Pancreas (tissue), 10 donors: ENCODE data around the gene DMD. TPM values are rescaled to one million over a fixed set of nuclear protein-coding genes. Genes with fewer than 3 reads are reported as not detected.
A peak's percentile ranks its signal among the peaks of the same experiment; 100 is the strongest.

Experiments
- ATAC-seq, 4 donors: fragments of 200-7000 bp; cut with Tn5 transposase; one replicate each; pipeline versions ENCODE4 v1.8.0 to v1.9.1; 2020; ENCODE audit warnings: mild to moderate bottlenecking in 4 of 4, moderate library complexity in 4 of 4
- DNase-seq, 6 donors: peaks; one replicate each; pipeline ENCODE4 v3.0.0-alpha.2; 2020
- FAIRE-seq: peaks from 2 replicates; lab custom pipeline; 2012; peaks lifted over from hg19 to GRCh38; lab: Jason Lieb, UNC
- H3K27ac ChIP-seq, 4 donors: fragments of 200-600 bp; sonication (generic); 1 replicate in 3 of 4; 2 replicates in 1 of 4; pipeline versions ENCODE4 v1.5.0 to v1.8.0; 2020
- H3K27me3 ChIP-seq, 4 donors: fragments of 200-600 bp; one replicate each; pipeline ENCODE4 v1.8.0; 2021
- H3K36me3 ChIP-seq, 3 donors: fragments of 200-600 bp; sonication (generic) in 1 of 3; one replicate each; pipeline versions ENCODE4 v1.5.0 to v1.8.0; 2020 to 2021
- H3K4me1 ChIP-seq, 3 donors: fragments of 200-600 bp; one replicate each; pipeline ENCODE4 v1.8.0; 2021
- H3K4me3 ChIP-seq, 4 donors: fragments of 200-600 bp; sonication (generic) in 2 of 4; one replicate each; pipeline versions ENCODE4 v1.5.0 to v1.8.0; 2020 to 2021
- H3K9me3 ChIP-seq, 4 donors: fragments of 200-600 bp; one replicate each; pipeline ENCODE4 v1.8.0; 2021
- WGBS, 2 donors: extraction: QIAGEN DNeasy Blood & Tissue Kit; methylation state at CpG; one replicate each; pipeline ENCODE4 v1.1.7; 2013; 5-methylcytosine and 5-hydroxymethylcytosine counted together
- intact Hi-C, 3 donors: fragments of 100-400 bp; cut with DNase I; formaldehyde crosslinking; loops; one replicate each; pipeline versions ENCODE4 v1.11.1 to v1.14.2; 2022
- polyA plus RNA-seq, 2 donors: library from polyadenylated mRNA; stranded (reverse); fragments of 200-250 nt; gene quantifications; one replicate each; pipeline ENCODE4 v1.2.3, GENCODE V29; 2013
- total RNA-seq, 6 donors: library from RNA; stranded (reverse); fragmentation: NEBNext Ultra II Directional in 4 of 6; extraction: Animal tissue kit (Norgen Biotek cat#: 25700) in 4 of 6; gene quantifications; one replicate each; pipeline versions ENCODE4 v1.2.1 to v1.2.4, GENCODE V29; 2021 to 2023
- TF ChIP-seq, protein P1 (sequence below), 4 donors: fragments of 200-600 bp; sonication (generic) in 3 of 4; IDR thresholded peaks; one replicate each; pipeline versions ENCODE4 v1.5.0 to v1.8.0; 2021; ENCODE audit warnings: antibody characterized with exemption in 4 of 4
- donor health status: healthy with polysubstance abuse.
- donor health status: DM: no; HTN: no; CAD: no; lungs with moderate emphysema.
- donor health status: DM: no; HTN: no; CAD: no.
- donor health status: control.
- donor health status: control.
- donor health status: Bipolar disorder and iron deficiency.
- donor health status: DM: yes; HTN: yes; CAD: no.
- donor health status: DM: no; HTN: no; CAD: no.
- donor health status: DM: no; HTN: no; CAD: no.
- donor health status: DM: yes; HTN: yes; CAD: no.

DMD gene
- total and polyA plus RNA-seq, 8 donors, result 9.1 to 46.5 (median 32.1) TPM

DNA sequence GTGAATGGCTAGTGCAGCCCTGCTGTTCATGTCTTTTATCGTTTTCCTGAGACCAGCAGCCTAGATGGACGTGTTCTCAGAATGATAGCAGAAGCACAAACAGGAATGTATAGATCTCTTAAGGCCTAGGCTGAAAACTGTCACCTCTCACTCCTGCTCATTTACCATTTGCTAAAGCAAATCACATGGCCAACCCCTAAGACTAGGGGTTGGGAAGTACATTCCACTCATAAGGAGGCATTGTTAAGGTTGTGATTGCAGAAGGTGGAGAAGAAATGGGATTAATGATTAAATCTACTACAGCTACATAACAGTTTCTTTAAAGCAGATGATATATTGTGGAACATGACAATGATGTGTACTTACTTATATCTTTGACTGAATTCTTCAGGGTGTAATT, 1602.7 kb downstream of the DMD start:
- Histone ChIP-seq H3K27ac (no peak overlapping the region), H3K9me3 (no peaks in the 10 kb centered on the region), H3K4me3 (no peak overlapping the region), H3K27me3 (peaks cover 0 to 14% (median 0%) of the 10 kb centered on the region in 4 donors), H3K36me3 (no peaks in the 10 kb centered on the region), H3K4me1 (no peaks in the 10 kb centered on the region)
- peak; percentile 68 for FAIRE-seq
- no peak for ATAC-seq
- WGBS, 2 donors, result 56 to 70% methylated on average over 2 of the region's 2 CpGs
- intact Hi-C loops, result no loop called here
- TF ChIP-seq, protein P1, sequence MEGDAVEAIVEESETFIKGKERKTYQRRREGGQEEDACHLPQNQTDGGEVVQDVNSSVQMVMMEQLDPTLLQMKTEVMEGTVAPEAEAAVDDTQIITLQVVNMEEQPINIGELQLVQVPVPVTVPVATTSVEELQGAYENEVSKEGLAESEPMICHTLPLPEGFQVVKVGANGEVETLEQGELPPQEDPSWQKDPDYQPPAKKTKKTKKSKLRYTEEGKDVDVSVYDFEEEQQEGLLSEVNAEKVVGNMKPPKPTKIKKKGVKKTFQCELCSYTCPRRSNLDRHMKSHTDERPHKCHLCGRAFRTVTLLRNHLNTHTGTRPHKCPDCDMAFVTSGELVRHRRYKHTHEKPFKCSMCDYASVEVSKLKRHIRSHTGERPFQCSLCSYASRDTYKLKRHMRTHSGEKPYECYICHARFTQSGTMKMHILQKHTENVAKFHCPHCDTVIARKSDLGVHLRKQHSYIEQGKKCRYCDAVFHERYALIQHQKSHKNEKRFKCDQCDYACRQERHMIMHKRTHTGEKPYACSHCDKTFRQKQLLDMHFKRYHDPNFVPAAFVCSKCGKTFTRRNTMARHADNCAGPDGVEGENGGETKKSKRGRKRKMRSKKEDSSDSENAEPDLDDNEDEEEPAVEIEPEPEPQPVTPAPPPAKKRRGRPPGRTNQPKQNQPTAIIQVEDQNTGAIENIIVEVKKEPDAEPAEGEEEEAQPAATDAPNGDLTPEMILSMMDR (IDR thresholded peaks at IDR 0.05), result no peak
- no peak for DNase-seq

DNA sequence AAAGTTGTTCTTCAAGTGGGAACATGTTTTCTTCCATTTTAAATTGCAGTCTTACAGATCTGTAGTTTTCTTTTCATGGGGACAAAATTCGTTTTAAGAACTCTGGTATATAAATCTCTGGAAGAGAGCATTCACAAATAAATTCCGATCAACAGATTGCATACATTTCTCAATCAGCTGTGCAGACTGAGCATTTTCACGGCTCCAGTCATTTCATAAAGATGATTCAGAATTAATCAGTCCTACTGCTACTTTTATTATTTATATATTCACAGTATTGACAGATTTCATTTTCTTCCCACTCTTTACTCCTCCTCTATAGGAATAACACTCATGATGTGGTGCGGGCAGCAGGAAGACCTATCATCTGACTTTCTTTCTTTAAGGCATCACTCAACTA, 1604.6 kb downstream of the DMD start:
- peaks cover 0 to 12% (median 0%) of the 10 kb centered on the region in 4 donors for H3K27me3 ChIP-seq
- TF ChIP-seq, protein P1 (IDR thresholded peaks at IDR 0.05), result no peak
- 71 to 76% methylated on average over 4 of the region's 4 CpGs for WGBS, 2 donors
- intact Hi-C loops, result no loop called here
- FAIRE-seq, result no peak
- no peaks in the 10 kb centered on the region for H3K4me1 ChIP-seq
- H3K9me3 ChIP-seq, result no peaks in the 10 kb centered on the region
- H3K27ac ChIP-seq, result no peak overlapping the region
- no peaks in the 10 kb centered on the region for H3K36me3 ChIP-seq
- ATAC-seq, result no peak
- no peak overlapping the region for H3K4me3 ChIP-seq
- DNase-seq, result no peak

DNA sequence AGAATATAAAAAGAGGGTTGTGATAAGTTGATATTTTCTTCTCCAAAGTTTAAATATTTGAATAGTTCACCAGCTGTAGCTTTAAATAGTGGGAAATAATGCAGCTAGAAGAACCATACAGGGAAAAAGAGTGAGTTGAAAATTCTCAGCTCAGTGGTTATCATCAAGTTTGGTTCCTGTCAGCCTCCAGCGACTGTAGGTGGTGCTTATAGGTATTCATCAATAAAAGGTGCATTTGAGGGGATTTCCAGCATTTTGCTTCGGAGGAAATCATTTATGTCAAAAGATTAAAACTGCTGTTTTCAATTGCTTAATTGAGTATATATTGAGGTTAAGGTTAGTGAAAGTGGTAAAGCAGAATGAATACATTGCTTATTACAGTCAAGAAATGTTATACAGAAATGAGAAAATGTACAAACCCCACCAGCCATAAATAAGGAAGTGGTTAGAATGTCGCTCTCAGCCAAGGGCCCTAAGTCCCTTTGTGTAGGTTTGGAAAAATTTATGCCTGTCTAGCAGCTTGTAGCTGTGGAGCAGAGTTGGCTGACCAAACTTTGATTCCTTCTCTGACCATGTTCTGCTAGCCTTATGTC, 1606.6 kb downstream of the DMD start:
- DNase-seq (no peak), FAIRE-seq (no peak), ATAC-seq (no peak)
- WGBS, 2 donors, result 62 to 76% methylated on average over 3 of the region's 3 CpGs
- TF ChIP-seq, protein P1 (IDR thresholded peaks at IDR 0.05), result no peak
- Histone ChIP-seq H3K9me3 (no peaks in the 10 kb centered on the region), H3K4me1 (no peaks in the 10 kb centered on the region), H3K4me3 (no peak overlapping the region), H3K27ac (no peak overlapping the region), H3K36me3 (no peaks in the 10 kb centered on the region), H3K27me3 (peaks cover 0 to 21% (median 0%) of the 10 kb centered on the region in 4 donors)
- intact Hi-C loops, result no loop called here

DNA sequence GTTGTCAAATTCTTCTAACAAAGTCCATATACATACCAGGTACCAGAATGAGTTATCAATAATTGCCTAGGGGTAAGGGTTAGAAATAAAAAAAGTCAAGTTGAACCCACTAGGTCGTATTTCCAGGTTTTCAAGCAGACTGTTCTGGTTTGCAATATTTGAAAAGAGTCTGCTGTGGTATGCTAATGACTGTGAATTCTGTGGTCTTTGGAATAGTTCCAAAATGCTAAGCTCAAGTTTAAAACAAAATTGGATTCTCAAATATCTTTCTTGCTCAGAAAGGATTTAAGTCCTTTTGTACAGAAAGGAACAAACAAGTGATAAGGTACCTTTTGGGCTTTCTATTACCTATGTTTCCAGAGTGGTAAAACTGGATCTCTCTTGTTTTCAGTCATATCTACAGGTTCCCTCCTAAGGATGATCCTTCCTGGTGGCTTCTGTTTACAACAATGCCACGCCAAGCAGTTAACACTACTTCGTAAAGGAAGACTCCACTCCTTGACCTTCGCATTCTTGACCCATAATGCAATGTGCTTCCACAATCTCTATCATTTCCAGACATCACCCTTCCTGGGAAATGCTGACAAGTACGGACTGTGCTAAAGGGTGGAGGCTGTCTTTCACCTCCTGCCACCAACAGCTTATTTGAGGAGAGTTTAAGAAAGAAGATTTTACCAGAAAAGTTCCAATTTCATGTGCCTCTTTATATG, 1607.8 kb downstream of the DMD start:
- H3K4me1 ChIP-seq, result no peaks in the 10 kb centered on the region
- TF ChIP-seq, protein P1 (IDR thresholded peaks at IDR 0.05), result no peak
- H3K27me3 ChIP-seq, result peaks cover 0 to 21% (median 0%) of the 10 kb centered on the region in 4 donors
- H3K9me3 ChIP-seq, result no peaks in the 10 kb centered on the region
- H3K27ac ChIP-seq, result no peak overlapping the region
- intact Hi-C loops, result no loop called here
- DNase-seq (no peak), ATAC-seq (no peak), FAIRE-seq (peak; percentile 34)
- WGBS, 2 donors, result 61 to 64% methylated on average over 5 of the region's 5 CpGs
- H3K36me3 ChIP-seq, result no peaks in the 10 kb centered on the region
- no peak overlapping the region for H3K4me3 ChIP-seq

DNA sequence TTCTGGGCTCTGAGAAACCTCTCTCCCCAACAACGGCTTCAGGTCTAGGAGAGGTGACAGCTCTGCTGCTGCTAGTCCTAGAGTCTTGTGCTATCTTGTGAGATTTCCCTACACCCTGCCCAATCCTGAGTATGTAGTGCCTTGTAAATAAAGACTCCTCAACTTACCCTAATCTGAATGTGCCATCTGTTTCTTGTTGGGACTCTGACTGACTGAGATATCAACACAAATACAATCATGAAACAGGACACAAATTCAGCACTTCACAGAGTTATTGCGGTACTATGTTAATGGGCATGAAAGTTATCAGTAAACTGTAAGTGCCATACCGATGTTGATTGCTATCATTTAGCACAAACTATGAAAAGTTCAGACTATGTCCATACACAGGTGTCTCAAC, 1610.5 kb downstream of the DMD start:
- Histone ChIP-seq H3K27ac (no peak overlapping the region), H3K27me3 (peaks cover 0 to 21% (median 2%) of the 10 kb centered on the region in 4 donors), H3K4me1 (no peaks in the 10 kb centered on the region), H3K36me3 (no peaks in the 10 kb centered on the region), H3K9me3 (no peaks in the 10 kb centered on the region), H3K4me3 (no peak overlapping the region)
- intact Hi-C loops, result no loop called here
- FAIRE-seq, result no peak
- 76 to 91% methylated on average over 3 of the region's 3 CpGs for WGBS, 2 donors
- no peak for ATAC-seq
- TF ChIP-seq, protein P1 (IDR thresholded peaks at IDR 0.05), result no peak
- no peak for DNase-seq
